GM18508 (cell line): ENCODE measurements around the gene FAM3C.

Experiments used
- ATAC-seq: cut with Tn5 transposase; IDR thresholded peaks from one replicate; pipeline ENCODE4 v1.9.1; 2021; ENCODE audit warnings: moderate number of reproducible peaks; ENCODE audit not compliant: insufficient read depth, unreplicated experiment

FAM3C gene

DNA sequence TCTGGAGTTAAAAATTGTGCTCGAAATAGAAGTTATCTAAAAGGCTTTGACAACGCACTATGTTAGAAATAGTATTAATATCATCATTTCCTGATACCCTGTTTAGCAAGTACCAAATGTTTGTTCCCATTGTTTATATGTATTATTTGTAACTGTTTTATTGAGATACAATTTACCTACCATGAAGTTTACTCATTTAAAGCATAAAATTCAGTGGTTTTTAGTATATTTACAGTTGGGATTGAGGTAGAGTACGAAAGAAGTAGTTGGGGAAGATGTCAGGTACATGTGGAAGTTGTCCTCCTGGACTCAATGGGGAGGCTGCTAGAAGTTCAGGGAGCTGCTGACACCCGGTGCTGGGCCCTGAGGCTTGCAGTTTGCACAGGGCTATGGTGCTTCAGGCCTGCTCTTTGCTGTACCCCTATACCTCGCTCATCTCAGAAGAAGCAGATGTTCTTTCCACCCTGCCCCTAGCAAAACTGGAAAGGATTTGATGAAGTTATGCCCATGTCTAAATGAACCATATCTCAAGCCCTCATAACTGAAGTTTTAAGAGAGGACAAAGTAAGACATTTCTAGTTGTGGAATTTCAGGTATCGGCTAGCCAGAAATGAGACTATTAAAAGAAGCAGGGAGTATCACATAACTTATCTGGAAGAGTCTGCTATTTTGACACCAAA lies 92.5 kb downstream of the FAM3C start:
- no peak for ATAC-seq

DNA sequence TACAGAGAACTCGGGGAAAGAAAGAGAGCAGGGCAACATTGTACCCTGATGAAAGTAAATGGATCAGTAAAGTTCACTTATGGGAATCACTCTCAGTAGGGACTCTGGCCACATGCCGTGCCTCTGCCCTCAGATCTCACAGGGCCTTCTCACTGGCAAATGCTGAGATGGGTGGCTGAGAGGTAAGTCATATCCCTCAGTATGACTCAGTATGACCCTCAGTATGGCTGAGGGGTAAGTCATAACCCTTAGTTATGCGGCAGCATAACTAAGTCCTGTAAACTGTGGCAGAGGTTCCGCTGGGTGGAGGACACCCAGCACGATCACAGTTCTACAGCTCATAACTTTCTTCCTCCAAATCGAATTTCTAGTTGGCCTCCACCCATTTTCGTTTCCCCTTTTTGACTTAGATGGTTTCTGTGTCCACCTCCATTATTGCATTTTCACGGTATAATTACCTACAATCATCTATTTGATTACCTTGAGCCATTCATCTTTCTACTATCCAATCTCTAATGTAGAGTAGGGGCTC lies 93.8 kb downstream of the FAM3C start:
- ATAC-seq: peak; percentile 88

DNA sequence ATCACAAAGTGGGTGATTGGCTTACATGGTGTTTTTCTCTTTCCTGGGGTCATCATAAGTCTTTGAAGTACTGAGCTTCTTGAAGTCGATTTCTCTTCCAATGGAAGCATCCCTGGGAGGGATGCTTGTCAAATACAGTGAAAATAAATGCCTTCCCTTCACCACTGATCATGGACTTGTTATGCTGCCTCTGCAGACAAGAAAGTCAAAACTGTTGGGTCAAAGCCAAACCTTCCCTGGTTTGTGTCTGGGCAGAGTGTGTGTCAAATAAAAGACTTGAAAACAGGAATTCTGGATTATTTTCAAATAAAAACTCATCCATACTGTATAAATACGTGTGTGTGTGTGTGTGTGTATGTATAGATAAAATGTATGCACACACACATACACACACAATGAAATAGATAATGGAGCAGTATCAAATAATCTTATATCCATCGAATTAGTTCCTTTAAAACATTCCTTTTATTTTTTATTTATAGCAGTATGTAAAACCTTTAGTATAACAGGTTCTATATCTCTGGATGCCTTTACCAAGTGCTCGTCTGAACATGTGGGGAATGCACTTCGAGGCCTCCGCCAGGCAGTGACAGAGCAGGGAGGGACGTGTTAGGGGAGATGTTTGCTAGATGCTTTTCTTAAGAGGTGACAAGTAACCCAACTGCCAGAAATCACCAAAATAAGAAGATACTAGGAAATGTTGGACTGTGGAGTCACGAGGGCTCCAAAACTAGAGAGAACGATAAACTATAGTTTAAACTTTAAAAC lies 94.5 kb downstream of the FAM3C start:
- ATAC-seq: no peak

DNA sequence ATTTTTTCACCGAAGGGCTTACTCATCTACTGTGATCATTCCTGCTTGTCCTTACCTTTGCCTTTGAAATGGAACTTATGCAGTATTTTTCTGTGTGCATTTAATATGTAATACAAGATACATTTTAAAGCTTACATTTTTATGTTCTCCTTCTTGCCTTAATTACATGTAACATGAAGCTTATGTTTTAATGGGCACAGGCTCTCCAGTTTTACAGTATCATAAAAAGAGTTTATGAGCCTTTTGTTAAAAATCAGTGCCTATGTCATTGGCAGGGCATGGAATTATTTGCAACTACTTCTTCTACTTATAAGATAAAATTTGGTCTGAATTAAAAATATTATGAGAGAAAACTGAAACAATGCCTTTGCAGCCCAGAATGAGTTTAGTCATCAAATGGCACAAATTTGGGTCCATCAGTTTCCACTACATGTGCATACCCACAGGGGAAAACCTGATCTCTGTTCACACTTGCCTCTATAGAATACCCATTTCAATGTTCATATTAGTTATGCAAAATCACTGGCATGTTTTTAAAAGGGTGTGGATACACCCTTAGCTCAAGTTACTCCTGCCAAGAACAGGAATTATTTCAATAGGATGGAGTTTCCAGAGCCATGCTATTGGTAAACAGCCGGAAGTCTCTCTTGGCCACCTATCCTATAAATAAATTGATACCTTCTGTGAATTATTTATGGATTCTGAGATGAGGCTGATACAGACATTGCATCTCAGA lies 95.3 kb downstream of the FAM3C start:
- no peak for ATAC-seq
